HepG2 (cell line): ENCODE measurements around the gene ANTKMT. TPM values are rescaled to one million over a fixed set of nuclear protein-coding genes. Genes with fewer than 3 reads are reported as not detected.

Experiments
- ATRX ChIP-seq: sonication (generic); formaldehyde crosslinking; IDR thresholded peaks from 2 replicates; pipeline ENCODE4 v1.4.0; 2020; ENCODE audit warnings: missing genetic modification reagents, borderline replicate concordance
- CHD4 ChIP-seq: fragments of 200-600 bp; sonication (generic); IDR thresholded peaks from 2 replicates; pipeline ENCODE4 v1.7.0; 2017; ENCODE audit warnings: mild to moderate bottlenecking, low read length, borderline replicate concordance
- FOXA3 ChIP-seq: IDR thresholded peaks from 2 replicates; pipeline ENCODE4 v1.6.1; 2016; ENCODE audit warnings: missing genetic modification reagents, missing compliant biosample characterization
- GMEB1 ChIP-seq: sonication (generic); formaldehyde crosslinking; IDR thresholded peaks from 2 replicates; pipeline ENCODE4 v1.5.1; 2020; ENCODE audit warnings: missing genetic modification reagents, mild to moderate bottlenecking, borderline replicate concordance
- LBX2 ChIP-seq: sonication (generic); formaldehyde crosslinking; IDR thresholded peaks from 2 replicates; pipeline ENCODE4 v1.5.0; 2020; ENCODE audit warnings: missing genetic modification reagents, mild to moderate bottlenecking, borderline replicate concordance
- MED8 ChIP-seq: sonication (generic); formaldehyde crosslinking; IDR thresholded peaks from 2 replicates; pipeline ENCODE4 v1.8.1; 2023; ENCODE audit warnings: mild to moderate bottlenecking, missing genetic modification reagents; ENCODE audit not compliant: insufficient replicate concordance
- NFE2L2 ChIP-seq: fragments of 150-350 bp; IDR thresholded peaks from 2 replicates; pipeline ENCODE4 v1.6.1; 2014; ENCODE audit warnings: low read length
- RBM22 ChIP-seq: fragments of 200-400 bp; formaldehyde crosslinking; optimal IDR thresholded peaks from 2 replicates; pipeline ENCODE3; 2017; ENCODE audit warnings: mild to moderate bottlenecking, low read length, moderate library complexity
- RFXAP ChIP-seq: sonication (generic); formaldehyde crosslinking; IDR thresholded peaks from 2 replicates; pipeline ENCODE4 v1.4.0; 2020; ENCODE audit warnings: missing genetic modification reagents, borderline replicate concordance
- RORA ChIP-seq: sonication (generic); formaldehyde crosslinking; IDR thresholded peaks from 2 replicates; pipeline ENCODE4 v1.5.0; 2020; ENCODE audit warnings: mild to moderate bottlenecking, missing genetic modification reagents, moderate library complexity
- SALL2 ChIP-seq: sonication (generic); formaldehyde crosslinking; IDR thresholded peaks from 2 replicates; pipeline ENCODE4 v1.8.1; 2023; ENCODE audit warnings: mild to moderate bottlenecking, missing genetic modification reagents, inconsistent platforms
- SOX6 ChIP-seq, 2 experiments: fragments of 450-650 bp in 1 of 2; sonication (generic) in 1 of 2; formaldehyde crosslinking in 1 of 2; IDR thresholded peaks; 2 replicates each; pipeline versions ENCODE4 v1.4.0 to v1.6.1; 2017 to 2020; ENCODE audit warnings: antibody characterized with exemption in 1 of 2, mild to moderate bottlenecking in 1 of 2, missing genetic modification reagents in 1 of 2
- TBP ChIP-seq: sonication (generic); formaldehyde crosslinking; IDR thresholded peaks from 2 replicates; pipeline ENCODE4 v1.5.0; 2020; ENCODE audit warnings: missing genetic modification reagents
- THAP8 ChIP-seq: sonication (generic); formaldehyde crosslinking; IDR thresholded peaks from 2 replicates; pipeline ENCODE4 v1.5.1; 2020; ENCODE audit warnings: missing genetic modification reagents, mild to moderate bottlenecking, borderline replicate concordance
- TP53 ChIP-seq: sonication (generic); formaldehyde crosslinking; conservative IDR thresholded peaks from 2 replicates; pipeline ENCODE4 v1.4.0; 2020; ENCODE audit warnings: missing genetic modification reagents
- TRIM22 ChIP-seq: fragments of 450-650 bp; IDR thresholded peaks from 2 replicates; pipeline ENCODE4 v1.6.1; 2017
- XRCC5 ChIP-seq: fragments of 200-400 bp; formaldehyde crosslinking; optimal IDR thresholded peaks from 2 replicates; pipeline ENCODE3; 2017; ENCODE audit warnings: mild to moderate bottlenecking, low read length
- YY1 ChIP-seq: IDR thresholded peaks from 2 replicates; pipeline ENCODE4 v1.6.1; 2011; ENCODE audit warnings: low read length, low read depth, moderate library complexity, mild to moderate bottlenecking; ENCODE audit not compliant: insufficient read depth, insufficient replicate concordance
- ZBTB3 ChIP-seq: sonication (generic); formaldehyde crosslinking; IDR thresholded peaks from 2 replicates; pipeline ENCODE4 v1.4.0; 2020; ENCODE audit warnings: low read depth, mild to moderate bottlenecking, moderate library complexity, missing genetic modification reagents, borderline replicate concordance
- ZFP91 ChIP-seq: sonication (generic); formaldehyde crosslinking; IDR thresholded peaks from 2 replicates; pipeline ENCODE4 v1.9.0; 2022; ENCODE audit warnings: missing genetic modification reagents, mild to moderate bottlenecking, borderline replicate concordance
- ZNF143 ChIP-seq: sonication (generic); formaldehyde crosslinking; IDR thresholded peaks from 2 replicates; pipeline ENCODE4 v1.4.0; 2020; ENCODE audit warnings: missing genetic modification reagents
- ZNF230 ChIP-seq: sonication (generic); formaldehyde crosslinking; IDR thresholded peaks from 2 replicates; pipeline ENCODE4 v1.4.0; 2020; ENCODE audit warnings: mild to moderate bottlenecking, missing genetic modification reagents
- ZNF615 ChIP-seq: sonication (generic); formaldehyde crosslinking; IDR thresholded peaks from 2 replicates; pipeline ENCODE4 v1.5.0; 2020; ENCODE audit warnings: mild to moderate bottlenecking, missing genetic modification reagents, borderline replicate concordance
- ZNF761 ChIP-seq: sonication (generic); formaldehyde crosslinking; conservative IDR thresholded peaks from 2 replicates; pipeline ENCODE4 v1.4.0; 2020; ENCODE audit warnings: mild to moderate bottlenecking, missing genetic modification reagents
- polyA plus RNA-seq, 8 experiments: library from polyadenylated mRNA; depleted of rRNA in 3 of 8; stranded (reverse) in 7 of 8; unstranded in 1 of 8; fragments of >200 nt; fragmentation: Illumina TruSeq in 4 of 8; extraction: Trizol in 4 of 8; gene quantifications; 2 replicates each; pipeline versions ENCODE4 v1.2.1 to v1.2.3, GENCODE V29; 2011 to 2016; ENCODE audit warnings: low read depth in 4 of 8, missing spikeins in 1 of 8, mixed read lengths in 1 of 8; ENCODE audit not compliant: insufficient read depth in 1 of 8
- total RNA-seq, 5 experiments: library from RNA; depleted of rRNA; stranded (reverse); fragments of >200 nt; fragmentation: Illumina TruSeq; extraction: Trizol; gene quantifications; 2 replicates each; pipeline ENCODE4 v1.2.3, GENCODE V29; 2016; ENCODE audit warnings: low read depth in 1 of 5

Gene ANTKMT
- total and polyA plus RNA-seq, 2 of the 13 experiments (the other 11 are each of a cell fraction or from before 2014, with no cell fraction given) = 7.5 to 47.8 TPM

GRCh38 chr16:700684-701584, 20.0 kb upstream of the ANTKMT start (continued):
- no peak for TF ChIP-seq ZNF615 (CRISPR knock-in tag)
- TF ChIP-seq ZNF230 (CRISPR knock-in tag) = peak; percentile 80; the same call in 1 of the 2 replicates
- no peak for TF ChIP-seq RORA (CRISPR knock-in tag)
- no peak for TF ChIP-seq ZFP91 (CRISPR knock-in tag)
- TF ChIP-seq NFE2L2 = no peak
- TF ChIP-seq TBP (CRISPR knock-in tag) = no peak
- TF ChIP-seq RBM22 = no peak
- no peak for TF ChIP-seq ZNF143 (CRISPR knock-in tag)
- no peak for TF ChIP-seq CHD4
- TF ChIP-seq YY1 = no peak
- no peak for TF ChIP-seq GMEB1 (CRISPR knock-in tag)
- no peak for TF ChIP-seq MED8
- no peak for TF ChIP-seq FOXA3 (CRISPR knock-in tag)
- no peak for TF ChIP-seq THAP8
- TF ChIP-seq TRIM22 = no peak
- TF ChIP-seq RFXAP = peak; percentile 68; the same call in 1 of the 2 replicates
- peak; percentile 75; the same call in 1 of the 2 replicates for TF ChIP-seq ZNF761
- TF ChIP-seq SALL2 (CRISPR knock-in tag) = peak; percentile 58; the same call in 1 of the 2 replicates
- no peak for TF ChIP-seq SOX6 (IDR thresholded peaks at IDR 0.05)
- TF ChIP-seq SOX6 (CRISPR knock-in tag; IDR thresholded peaks at IDR 0.05) = no peak
- TF ChIP-seq LBX2 (CRISPR knock-in tag) = no peak; the same call in 1 of the 2 replicates
- no peak for TF ChIP-seq TP53 (CRISPR knock-in tag)
- no peak for TF ChIP-seq ATRX
- no peak for TF ChIP-seq XRCC5
- TF ChIP-seq ZBTB3 (CRISPR knock-in tag) = no peak
